Kidney (tissue), 14 donors: ENCODE data around the gene ARL5C. TPM values are rescaled to one million over a fixed set of nuclear protein-coding genes. Genes with fewer than 3 reads are reported as not detected.

ENCODE experiments used
- DNase-seq, 5 donors: peaks; one replicate each; pipeline ENCODE4 v3.0.0-alpha.2; 2013 to 2020
- FAIRE-seq: peaks from 2 replicates; lab custom pipeline; 2012; peaks lifted over from hg19 to GRCh38; lab: Jason Lieb, UNC
- H3K27ac ChIP-seq, 2 donors: one replicate each; pipeline ENCODE4 v1.7.0; 2013; ENCODE audit warnings: low read depth in 2 of 2, low read length in 2 of 2, inconsistent platforms in 1 of 2
- H3K27me3 ChIP-seq: one replicate; pipeline ENCODE4 v1.7.1; 2013; ENCODE audit warnings: low read length, inconsistent platforms; ENCODE audit not compliant: control insufficient read depth, insufficient read depth
- H3K36me3 ChIP-seq, 3 donors: one replicate each; pipeline versions ENCODE4 v1.7.0 to v1.7.1; 2013; ENCODE audit warnings: low read length in 3 of 3, control low read depth in 1 of 3, inconsistent platforms in 1 of 3; ENCODE audit not compliant: insufficient read depth in 3 of 3, control insufficient read depth in 2 of 3
- H3K4me1 ChIP-seq, 3 donors: one replicate each; pipeline versions ENCODE4 v1.7.0 to v1.7.1; 2013; ENCODE audit warnings: low read length in 3 of 3, inconsistent platforms in 1 of 3, low read depth in 1 of 3; ENCODE audit not compliant: control insufficient read depth in 2 of 3, insufficient read depth in 2 of 3
- H3K4me3 ChIP-seq, 3 donors: one replicate each; pipeline versions ENCODE4 v1.7.0 to v1.8.1; 2013; ENCODE audit warnings: low read length in 3 of 3, control low read depth in 1 of 3, inconsistent platforms in 1 of 3
- H3K9ac ChIP-seq, 3 donors: one replicate each; pipeline versions ENCODE4 v1.7.0 to v1.7.1; 2013; ENCODE audit warnings: low read length in 3 of 3, control low read depth in 1 of 3, inconsistent platforms in 1 of 3
- H3K9me3 ChIP-seq, 3 donors: one replicate each; pipeline versions ENCODE4 v1.7.0 to v1.7.1; 2013; ENCODE audit warnings: low read length in 3 of 3, control low read depth in 1 of 3, inconsistent platforms in 1 of 3; ENCODE audit not compliant: control insufficient read depth in 2 of 3, insufficient read depth in 1 of 3
- intact Hi-C: fragments of 100-400 bp; cut with DNase I; formaldehyde crosslinking; loops from one replicate; pipeline ENCODE4 v1.11.1; 2022
- polyA plus RNA-seq: library from polyadenylated mRNA; stranded (reverse); fragments of 350-450 nt; fragmentation: Illumina TruSeq; extraction: RNeasy Lipid Tissue Mini Kit (QIAGEN cat#74804); gene quantifications from one replicate; pipeline ENCODE4 v1.2.3, GENCODE V29; 2014; ENCODE audit warnings: low read depth, low replicate concordance; ENCODE audit not compliant: insufficient read depth
- total RNA-seq: library from RNA; stranded (reverse); fragmentation: NEBNext Ultra II Directional; extraction: Animal tissue kit (Norgen Biotek cat#: 25700); gene quantifications from one replicate; pipeline ENCODE4 v1.2.1, GENCODE V29; 2021
- TF ChIP-seq, protein P1 (sequence below): IDR thresholded peaks from 3 replicates; pipeline ENCODE4 v1.5.1; 2012; ENCODE audit warnings: mild to moderate bottlenecking, moderate library complexity, borderline replicate concordance; ENCODE audit not compliant: insufficient read depth; ENCODE audit errors: extremely low read depth
- donor health status: control.
- donor health status: control.
- donor health status: control.
- donor health status: control.
- donor health status: control.
- donor health status: DM: yes; HTN: yes; CAD: no.
- donor health status: Normal renal cell carcinoma (clear cell type).

ARL5C gene
- total and polyA plus RNA-seq, 2 donors from 2014 or later, result not detected

DNA sequence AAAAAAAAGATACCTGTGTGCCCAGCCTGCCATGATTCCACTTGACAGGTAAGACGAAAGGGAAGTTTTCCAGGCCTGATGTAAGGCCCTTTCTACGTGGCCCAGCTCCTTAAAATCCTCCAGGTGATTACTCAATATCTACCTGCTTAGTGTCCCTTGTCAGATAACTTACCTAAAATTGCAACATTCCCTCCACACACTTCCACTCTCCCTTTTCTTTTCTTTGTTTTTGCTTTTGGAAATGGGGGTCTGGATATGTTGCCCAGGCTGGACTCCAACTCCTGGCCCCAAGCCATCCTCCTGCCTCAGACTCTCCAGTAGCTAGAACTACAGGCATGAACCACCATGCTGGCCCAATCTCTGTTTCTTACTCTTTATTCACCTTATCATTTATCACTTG is 7.3 kb downstream of the ARL5C start:
- Histone ChIP-seq H3K9ac (no peak overlapping the region), H3K27me3 (no peaks in the 10 kb centered on the region), H3K9me3 (no peaks in the 10 kb centered on the region), H3K4me1 (peaks cover 0 to under 1% (median 0%) of the 10 kb centered on the region in 3 donors), H3K27ac (no peak overlapping the region), H3K4me3 (no peak overlapping the region), H3K36me3 (no peaks in the 10 kb centered on the region)
- DNase-seq (no peak), FAIRE-seq (no peak)
- TF ChIP-seq, protein P1, sequence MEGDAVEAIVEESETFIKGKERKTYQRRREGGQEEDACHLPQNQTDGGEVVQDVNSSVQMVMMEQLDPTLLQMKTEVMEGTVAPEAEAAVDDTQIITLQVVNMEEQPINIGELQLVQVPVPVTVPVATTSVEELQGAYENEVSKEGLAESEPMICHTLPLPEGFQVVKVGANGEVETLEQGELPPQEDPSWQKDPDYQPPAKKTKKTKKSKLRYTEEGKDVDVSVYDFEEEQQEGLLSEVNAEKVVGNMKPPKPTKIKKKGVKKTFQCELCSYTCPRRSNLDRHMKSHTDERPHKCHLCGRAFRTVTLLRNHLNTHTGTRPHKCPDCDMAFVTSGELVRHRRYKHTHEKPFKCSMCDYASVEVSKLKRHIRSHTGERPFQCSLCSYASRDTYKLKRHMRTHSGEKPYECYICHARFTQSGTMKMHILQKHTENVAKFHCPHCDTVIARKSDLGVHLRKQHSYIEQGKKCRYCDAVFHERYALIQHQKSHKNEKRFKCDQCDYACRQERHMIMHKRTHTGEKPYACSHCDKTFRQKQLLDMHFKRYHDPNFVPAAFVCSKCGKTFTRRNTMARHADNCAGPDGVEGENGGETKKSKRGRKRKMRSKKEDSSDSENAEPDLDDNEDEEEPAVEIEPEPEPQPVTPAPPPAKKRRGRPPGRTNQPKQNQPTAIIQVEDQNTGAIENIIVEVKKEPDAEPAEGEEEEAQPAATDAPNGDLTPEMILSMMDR, result no peak
- intact Hi-C loops, result loop anchor here (10.0 kb wide), 1 partner anchor 174 kb away; no protein-coding TSS in a partner anchor

DNA sequence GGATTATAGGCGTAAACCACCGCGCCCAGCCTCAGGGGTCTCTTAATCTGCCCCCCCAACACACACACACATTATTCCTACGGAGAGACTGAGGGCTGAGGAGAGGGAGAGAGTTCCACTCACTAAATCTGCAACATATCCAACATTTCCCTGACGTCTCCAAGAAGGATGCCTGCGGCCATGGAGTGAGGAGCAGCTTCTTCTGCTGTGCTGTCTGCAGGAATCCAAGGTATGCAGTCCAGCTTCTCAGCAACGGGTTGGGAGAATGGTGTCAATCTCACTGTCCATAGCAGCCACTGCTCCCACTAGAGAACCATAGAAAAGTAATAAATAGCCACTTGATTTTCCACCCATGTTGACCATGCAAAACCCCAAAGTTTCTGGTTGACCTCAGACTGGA is 9.5 kb downstream of the ARL5C start:
- Histone ChIP-seq H3K9ac (no peak overlapping the region), H3K9me3 (no peaks in the 10 kb centered on the region), H3K4me1 (peaks cover 0 to 10% (median 8%) of the 10 kb centered on the region in 3 donors), H3K36me3 (no peaks in the 10 kb centered on the region), H3K27ac (no peak overlapping the region), H3K27me3 (no peaks in the 10 kb centered on the region), H3K4me3 (no peak overlapping the region)
- no peak for FAIRE-seq
- TF ChIP-seq, protein P1, result no peak
- no peak for DNase-seq
- intact Hi-C loops, result loop anchor here (10.0 kb wide), 1 partner anchor 172 kb away; no protein-coding TSS in a partner anchor

GRCh38 chr17:39155654-39156053 is 10.3 kb downstream of the ARL5C start:
- no peak overlapping the region for H3K27ac ChIP-seq
- TF ChIP-seq, protein P1, result no peak

More at GRCh38 chr17:39155654-39156053, 10.3 kb downstream of the ARL5C start:
- H3K9ac ChIP-seq, result no peak overlapping the region
- intact Hi-C loops, result loop anchor here (10.0 kb wide), 1 partner anchor 171 kb away; no protein-coding TSS in a partner anchor
- H3K36me3 ChIP-seq, result no peaks in the 10 kb centered on the region
- H3K9me3 ChIP-seq, result no peaks in the 10 kb centered on the region
- DNase-seq (no peak), FAIRE-seq (no peak)
- H3K4me1 ChIP-seq, result peaks cover 0 to 10% (median 8%) of the 10 kb centered on the region in 3 donors
- no peak overlapping the region for H3K4me3 ChIP-seq
- no peaks in the 10 kb centered on the region for H3K27me3 ChIP-seq
